GM23338 (cell line): Measurements from ENCODE around the gene LRMDA. TPM values are rescaled to one million over a fixed set of nuclear protein-coding genes. Genes with fewer than 3 reads are reported as not detected.

Experiments
- ATAC-seq: fragments of 200-7000 bp; cut with Tn5 transposase; 3 replicates; pipeline ENCODE4 v1.9.1; 2020
- DNase-seq: peaks from one replicate; pipeline ENCODE4 v3.0.0-alpha.2; 2015; ENCODE audit warnings: low spot score
- H2AFZ ChIP-seq: fragments of 200-600 bp; sonication (generic); 2 replicates; pipeline ENCODE4 v1.8.0; 2016; ENCODE audit warnings: antibody characterized with exemption, mild to moderate bottlenecking, moderate library complexity
- H3F3A ChIP-seq: fragments of 200-600 bp; sonication (generic); replicated peaks from 2 replicates; pipeline ENCODE4 v1.8.0; 2017; ENCODE audit warnings: antibody characterized with exemption, mixed run types, low read depth
- H3K27ac ChIP-seq: fragments of 200-600 bp; sonication (generic); 2 replicates; pipeline ENCODE4 v1.6.1; 2016; ENCODE audit warnings: low read depth
- H3K27me3 ChIP-seq: fragments of 200-600 bp; sonication (generic); 2 replicates; pipeline ENCODE4 v1.8.0; 2016; ENCODE audit warnings: mild to moderate bottlenecking, mixed run types, moderate library complexity; ENCODE audit not compliant: insufficient read depth
- H3K36me3 ChIP-seq: fragments of 200-600 bp; sonication (generic); 2 replicates; pipeline ENCODE4 v1.8.0; 2016; ENCODE audit warnings: mild to moderate bottlenecking; ENCODE audit not compliant: insufficient read depth
- H3K4me1 ChIP-seq: fragments of 200-600 bp; sonication (generic); 2 replicates; pipeline ENCODE4 v1.8.0; 2016; ENCODE audit warnings: mild to moderate bottlenecking, moderate library complexity; ENCODE audit not compliant: insufficient read depth
- H3K4me2 ChIP-seq: fragments of 200-600 bp; sonication (generic); 2 replicates; pipeline ENCODE4 v1.7.1; 2017; ENCODE audit warnings: mixed run types
- H3K4me3 ChIP-seq: fragments of 200-600 bp; sonication (generic); 2 replicates; pipeline ENCODE4 v1.6.1; 2016; ENCODE audit warnings: mixed run types
- H3K79me2 ChIP-seq: fragments of 200-600 bp; sonication (generic); replicated peaks from 2 replicates; pipeline ENCODE4 v1.8.0; 2017; ENCODE audit warnings: mild to moderate bottlenecking; ENCODE audit not compliant: insufficient read depth
- H3K9me2 ChIP-seq: fragments of 200-600 bp; sonication (generic); 2 replicates; pipeline ENCODE4 v1.8.0; 2017; ENCODE audit not compliant: insufficient read depth
- H4K20me1 ChIP-seq: fragments of 200-600 bp; sonication (generic); replicated peaks from 2 replicates; pipeline ENCODE4 v1.8.0; 2017; ENCODE audit warnings: mild to moderate bottlenecking; ENCODE audit not compliant: insufficient read depth
- H3K27ac Mint-ChIP-seq: 2 replicates; pipeline ENCODE4 v1.8.0; 2020; ENCODE audit warnings: inconsistent platforms, mild to moderate bottlenecking, moderate library complexity, mixed read lengths
- H3K27me3 Mint-ChIP-seq: 3 replicates; pipeline ENCODE4 v1.8.0; 2022; ENCODE audit warnings: low read depth, mild to moderate bottlenecking, moderate library complexity, mixed read lengths, inconsistent platforms; ENCODE audit not compliant: insufficient read depth, poor library complexity
- H3K36me3 Mint-ChIP-seq: 3 replicates; pipeline ENCODE4 v1.8.0; 2021; ENCODE audit warnings: low read depth, mild to moderate bottlenecking, inconsistent platforms, moderate library complexity, mixed read lengths
- H3K4me1 Mint-ChIP-seq: 3 replicates; pipeline ENCODE4 v1.8.0; 2020; ENCODE audit warnings: mild to moderate bottlenecking, inconsistent platforms, mixed read lengths
- H3K4me3 Mint-ChIP-seq: 3 replicates; pipeline ENCODE4 v1.8.0; 2021; ENCODE audit warnings: moderate library complexity, mild to moderate bottlenecking, inconsistent platforms, mixed read lengths
- H3K9me3 Mint-ChIP-seq: 3 replicates; pipeline ENCODE4 v1.8.0; 2020; ENCODE audit warnings: moderate library complexity, mild to moderate bottlenecking, inconsistent platforms, mixed read lengths
- EZH2 ChIP-seq: fragments of 200-600 bp; sonication (generic); IDR thresholded peaks from one replicate; pipeline ENCODE4 v1.8.0; 2017; ENCODE audit warnings: antibody characterized with exemption, mild to moderate bottlenecking, low read depth; ENCODE audit not compliant: unreplicated experiment
- JUNB ChIP-seq: IDR thresholded peaks from one replicate; pipeline ENCODE4 v1.6.1; 2016; ENCODE audit warnings: antibody characterized with exemption; ENCODE audit not compliant: unreplicated experiment
- NANOG ChIP-seq: IDR thresholded peaks from 2 replicates; pipeline ENCODE4 v1.6.1; 2016; ENCODE audit warnings: antibody characterized with exemption, borderline replicate concordance
- STAT1 ChIP-seq: IDR thresholded peaks from one replicate; pipeline ENCODE4 v1.6.1; 2016; ENCODE audit warnings: antibody characterized with exemption; ENCODE audit not compliant: unreplicated experiment
- ZNF114 ChIP-seq: fragments of 250-450 bp; sonication (Bioruptor Pico); IDR thresholded peaks from 2 replicates; pipeline ENCODE4 v1.5.0; 2020; ENCODE audit warnings: mild to moderate bottlenecking, moderate library complexity
- ZNF331 ChIP-seq: fragments of 250-450 bp; sonication (Bioruptor Pico); IDR thresholded peaks from 2 replicates; pipeline ENCODE4 v1.5.0; 2020; ENCODE audit warnings: low read depth, mild to moderate bottlenecking, moderate library complexity
- polyA plus RNA-seq: library from polyadenylated mRNA; unstranded; fragments of >200 nt; fragmentation: Nextera tagmentation; extraction: Ambion mirVana; gene quantifications from 2 replicates; pipeline ENCODE4 v1.2.1, GENCODE V29; 2016
- total RNA-seq: library from RNA; depleted of rRNA; stranded (reverse); fragments of >200 nt; shearing (Covaris generic); gene quantifications from 2 replicates; pipeline ENCODE4 v1.2.3, GENCODE V29; 2014
- TF ChIP-seq, protein P1 (sequence below), 2 experiments: fragments of 200-600 bp in 1 of 2; sonication (generic) in 1 of 2; conservative IDR thresholded peaks; 2 replicates each; pipeline versions ENCODE4 v1.5.1 to v1.6.1; 2016 to 2017; ENCODE audit warnings: antibody characterized with exemption in 2 of 2, low read depth in 2 of 2, mild to moderate bottlenecking in 2 of 2, moderate library complexity in 1 of 2
- TF ChIP-seq, protein P2 (sequence below): IDR thresholded peaks from 2 replicates; pipeline ENCODE4 v1.6.1; 2016; ENCODE audit warnings: antibody characterized with exemption
- TF ChIP-seq, protein P3 (sequence below): IDR thresholded peaks from one replicate; pipeline ENCODE4 v1.6.1; 2018; ENCODE audit warnings: antibody characterized with exemption; ENCODE audit not compliant: unreplicated experiment

Gene LRMDA
- total and polyA plus RNA-seq, 2 experiments from 2014 or later: 0.90 to 1.8 TPM

DNA sequence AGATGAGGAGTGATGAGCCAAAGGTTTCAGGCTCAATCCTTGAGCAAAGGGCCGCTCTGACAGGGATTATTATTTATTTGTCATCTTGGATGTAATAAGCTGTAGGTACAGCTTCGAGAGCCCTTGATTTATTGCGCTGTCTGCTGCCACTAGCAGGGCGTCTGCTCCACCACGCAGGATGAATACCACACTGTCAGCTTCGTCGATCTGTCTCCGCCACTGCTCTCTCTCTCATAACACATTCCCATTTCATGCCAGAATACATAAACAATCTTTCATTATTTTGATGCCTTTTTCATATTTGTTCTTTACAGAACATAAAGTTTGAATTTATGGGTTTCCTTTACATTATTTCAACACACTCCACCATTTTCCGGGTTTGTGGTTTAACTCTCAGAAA lies 276.6 kb downstream of the LRMDA start:
- H3K27me3 Mint-ChIP-seq: peaks cover 7% of the 10 kb centered on the region
- no peaks in the 10 kb centered on the region for H3K79me2 ChIP-seq
- DNase-seq: no peak
- peak overlapping the region; percentile 61 for H3K4me2 ChIP-seq
- no peaks in the 10 kb centered on the region for H4K20me1 ChIP-seq
- peak overlapping the region; percentile 55 for H3K27ac ChIP-seq
- ATAC-seq: peak; percentile 36
- peaks cover 41% of the 10 kb centered on the region for H3K4me1 Mint-ChIP-seq
- no peaks in the 10 kb centered on the region for H3F3A ChIP-seq
- TF ChIP-seq ZNF114 (CRISPR knock-in tag): no peak
- no peak for TF ChIP-seq STAT1
- TF ChIP-seq, protein P1, sequence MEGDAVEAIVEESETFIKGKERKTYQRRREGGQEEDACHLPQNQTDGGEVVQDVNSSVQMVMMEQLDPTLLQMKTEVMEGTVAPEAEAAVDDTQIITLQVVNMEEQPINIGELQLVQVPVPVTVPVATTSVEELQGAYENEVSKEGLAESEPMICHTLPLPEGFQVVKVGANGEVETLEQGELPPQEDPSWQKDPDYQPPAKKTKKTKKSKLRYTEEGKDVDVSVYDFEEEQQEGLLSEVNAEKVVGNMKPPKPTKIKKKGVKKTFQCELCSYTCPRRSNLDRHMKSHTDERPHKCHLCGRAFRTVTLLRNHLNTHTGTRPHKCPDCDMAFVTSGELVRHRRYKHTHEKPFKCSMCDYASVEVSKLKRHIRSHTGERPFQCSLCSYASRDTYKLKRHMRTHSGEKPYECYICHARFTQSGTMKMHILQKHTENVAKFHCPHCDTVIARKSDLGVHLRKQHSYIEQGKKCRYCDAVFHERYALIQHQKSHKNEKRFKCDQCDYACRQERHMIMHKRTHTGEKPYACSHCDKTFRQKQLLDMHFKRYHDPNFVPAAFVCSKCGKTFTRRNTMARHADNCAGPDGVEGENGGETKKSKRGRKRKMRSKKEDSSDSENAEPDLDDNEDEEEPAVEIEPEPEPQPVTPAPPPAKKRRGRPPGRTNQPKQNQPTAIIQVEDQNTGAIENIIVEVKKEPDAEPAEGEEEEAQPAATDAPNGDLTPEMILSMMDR (conservative IDR thresholded peaks at IDR 0.05; ENCODE audit: low read depth in 2 of 2): no peak
- TF ChIP-seq, protein P2, sequence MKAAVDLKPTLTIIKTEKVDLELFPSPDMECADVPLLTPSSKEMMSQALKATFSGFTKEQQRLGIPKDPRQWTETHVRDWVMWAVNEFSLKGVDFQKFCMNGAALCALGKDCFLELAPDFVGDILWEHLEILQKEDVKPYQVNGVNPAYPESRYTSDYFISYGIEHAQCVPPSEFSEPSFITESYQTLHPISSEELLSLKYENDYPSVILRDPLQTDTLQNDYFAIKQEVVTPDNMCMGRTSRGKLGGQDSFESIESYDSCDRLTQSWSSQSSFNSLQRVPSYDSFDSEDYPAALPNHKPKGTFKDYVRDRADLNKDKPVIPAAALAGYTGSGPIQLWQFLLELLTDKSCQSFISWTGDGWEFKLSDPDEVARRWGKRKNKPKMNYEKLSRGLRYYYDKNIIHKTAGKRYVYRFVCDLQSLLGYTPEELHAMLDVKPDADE: no peak
- H3K27me3 ChIP-seq: no peaks in the 10 kb centered on the region
- H3K27ac Mint-ChIP-seq: peak overlapping the region; percentile 32; the same call in 1 of the 2 replicates
- H3K36me3 ChIP-seq: no peaks in the 10 kb centered on the region; the same call in 1 of the 2 replicates
- H3K36me3 Mint-ChIP-seq: no peaks in the 10 kb centered on the region
- no peaks in the 10 kb centered on the region for H3K9me3 Mint-ChIP-seq
- H3K4me1 ChIP-seq: peaks cover 38% of the 10 kb centered on the region
- peak overlapping the region; percentile 17; the same call in 1 of the 2 replicates for H3K4me3 ChIP-seq
- no peak overlapping the region for H3K4me3 Mint-ChIP-seq
- H2AFZ ChIP-seq: peak overlapping the region; percentile 92
- H3K9me2 ChIP-seq: no peaks in the 10 kb centered on the region

DNA sequence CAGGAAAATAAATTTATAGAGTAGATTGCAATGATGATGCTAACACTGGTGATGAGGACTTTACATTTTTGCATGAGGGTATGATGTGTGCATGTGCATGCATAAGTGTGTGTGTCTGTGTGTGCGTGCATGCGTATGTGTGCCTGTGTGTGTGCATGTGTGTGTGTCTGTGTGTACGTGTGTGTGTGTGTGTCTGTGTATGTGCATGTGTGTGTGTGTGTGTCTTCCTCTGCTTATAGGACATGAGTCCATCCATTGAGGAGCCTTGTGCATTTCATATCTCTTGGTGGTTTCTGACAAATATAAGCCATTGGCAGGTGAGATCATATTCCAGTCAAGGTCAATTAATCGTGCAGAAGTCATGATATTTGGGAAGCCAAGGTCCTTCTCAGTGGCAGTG lies 277.8 kb downstream of the LRMDA start:
- Histone ChIP-seq H3K4me3 (0 out of 2 replicates have a peak overlapping the region, but pooled peaks have one; percentile 17), H3K36me3 (no peaks in the 10 kb centered on the region; the same call in 1 of the 2 replicates), H3K9me2 (no peaks in the 10 kb centered on the region), H3K27me3 (no peaks in the 10 kb centered on the region), H3K79me2 (no peaks in the 10 kb centered on the region), H4K20me1 (no peaks in the 10 kb centered on the region), H2AFZ (peak overlapping the region; percentile 60; the same call in 1 of the 2 replicates), H3K27ac (no peak overlapping the region), H3K4me2 (0 out of 2 replicates have a peak overlapping the region, but pooled peaks have one; percentile 61), H3F3A (no peaks in the 10 kb centered on the region), H3K4me1 (peaks cover 38% of the 10 kb centered on the region)
- Mint-ChIP-seq H3K4me3 (no peak overlapping the region), H3K36me3 (no peaks in the 10 kb centered on the region), H3K27me3 (peaks cover 7% of the 10 kb centered on the region), H3K9me3 (no peaks in the 10 kb centered on the region), H3K27ac (no peak overlapping the region), H3K4me1 (peaks cover 41% of the 10 kb centered on the region)
- DNase-seq: no peak
- ATAC-seq: no peak
- TF ChIP-seq JUNB: no peak
- TF ChIP-seq, protein P3, sequence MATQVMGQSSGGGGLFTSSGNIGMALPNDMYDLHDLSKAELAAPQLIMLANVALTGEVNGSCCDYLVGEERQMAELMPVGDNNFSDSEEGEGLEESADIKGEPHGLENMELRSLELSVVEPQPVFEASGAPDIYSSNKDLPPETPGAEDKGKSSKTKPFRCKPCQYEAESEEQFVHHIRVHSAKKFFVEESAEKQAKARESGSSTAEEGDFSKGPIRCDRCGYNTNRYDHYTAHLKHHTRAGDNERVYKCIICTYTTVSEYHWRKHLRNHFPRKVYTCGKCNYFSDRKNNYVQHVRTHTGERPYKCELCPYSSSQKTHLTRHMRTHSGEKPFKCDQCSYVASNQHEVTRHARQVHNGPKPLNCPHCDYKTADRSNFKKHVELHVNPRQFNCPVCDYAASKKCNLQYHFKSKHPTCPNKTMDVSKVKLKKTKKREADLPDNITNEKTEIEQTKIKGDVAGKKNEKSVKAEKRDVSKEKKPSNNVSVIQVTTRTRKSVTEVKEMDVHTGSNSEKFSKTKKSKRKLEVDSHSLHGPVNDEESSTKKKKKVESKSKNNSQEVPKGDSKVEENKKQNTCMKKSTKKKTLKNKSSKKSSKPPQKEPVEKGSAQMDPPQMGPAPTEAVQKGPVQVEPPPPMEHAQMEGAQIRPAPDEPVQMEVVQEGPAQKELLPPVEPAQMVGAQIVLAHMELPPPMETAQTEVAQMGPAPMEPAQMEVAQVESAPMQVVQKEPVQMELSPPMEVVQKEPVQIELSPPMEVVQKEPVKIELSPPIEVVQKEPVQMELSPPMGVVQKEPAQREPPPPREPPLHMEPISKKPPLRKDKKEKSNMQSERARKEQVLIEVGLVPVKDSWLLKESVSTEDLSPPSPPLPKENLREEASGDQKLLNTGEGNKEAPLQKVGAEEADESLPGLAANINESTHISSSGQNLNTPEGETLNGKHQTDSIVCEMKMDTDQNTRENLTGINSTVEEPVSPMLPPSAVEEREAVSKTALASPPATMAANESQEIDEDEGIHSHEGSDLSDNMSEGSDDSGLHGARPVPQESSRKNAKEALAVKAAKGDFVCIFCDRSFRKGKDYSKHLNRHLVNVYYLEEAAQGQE: no peak
- TF ChIP-seq ZNF331 (CRISPR knock-in tag): no peak
- TF ChIP-seq ZNF114 (CRISPR knock-in tag): no peak
- TF ChIP-seq NANOG: no peak
- TF ChIP-seq EZH2: no peak
